ENCODE data around the gene ERICH3.

- TF ChIP-seq PATZ1 (CRISPR knock-in tag; IDR thresholded peaks at IDR 0.05; ENCODE audit: borderline replicate concordance) (no peak), OSR1 (CRISPR knock-in tag; IDR thresholded peaks at IDR 0.05) (no peak), PPARA (CRISPR knock-in tag; IDR thresholded peaks at IDR 0.05; ENCODE audit: borderline replicate concordance) (no peak), ZNF8 (CRISPR knock-in tag; IDR thresholded peaks at IDR 0.05) (no peak), TCF4 (CRISPR knock-in tag; IDR thresholded peaks at IDR 0.05; ENCODE audit: borderline replicate concordance) (no peak), ZFP3 (CRISPR knock-in tag; IDR thresholded peaks at IDR 0.05) (no peak), CSDC2 (CRISPR knock-in tag; IDR thresholded peaks at IDR 0.05) (no peak)
- TF ChIP-seq, protein P1, sequence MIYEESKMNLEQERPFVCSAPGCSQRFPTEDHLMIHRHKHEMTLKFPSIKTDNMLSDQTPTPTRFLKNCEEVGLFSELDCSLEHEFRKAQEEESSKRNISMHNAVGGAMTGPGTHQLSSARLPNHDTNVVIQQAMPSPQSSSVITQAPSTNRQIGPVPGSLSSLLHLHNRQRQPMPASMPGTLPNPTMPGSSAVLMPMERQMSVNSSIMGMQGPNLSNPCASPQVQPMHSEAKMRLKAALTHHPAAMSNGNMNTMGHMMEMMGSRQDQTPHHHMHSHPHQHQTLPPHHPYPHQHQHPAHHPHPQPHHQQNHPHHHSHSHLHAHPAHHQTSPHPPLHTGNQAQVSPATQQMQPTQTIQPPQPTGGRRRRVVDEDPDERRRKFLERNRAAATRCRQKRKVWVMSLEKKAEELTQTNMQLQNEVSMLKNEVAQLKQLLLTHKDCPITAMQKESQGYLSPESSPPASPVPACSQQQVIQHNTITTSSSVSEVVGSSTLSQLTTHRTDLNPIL (CRISPR knock-in tag; IDR thresholded peaks at IDR 0.05; ENCODE audit: low read depth): no peak
Observed at GRCh38 chr1:74571493-74571800, 102.1 kb downstream of the ERICH3 start.
